ENCODE data around the gene ATP9B. TPM values are rescaled to one million over a fixed set of nuclear protein-coding genes. Genes with fewer than 3 reads are reported as not detected.

The ATP9B gene
- total RNA-seq, 1 experiment from 2014 or later = 44.4 TPM

DNA sequence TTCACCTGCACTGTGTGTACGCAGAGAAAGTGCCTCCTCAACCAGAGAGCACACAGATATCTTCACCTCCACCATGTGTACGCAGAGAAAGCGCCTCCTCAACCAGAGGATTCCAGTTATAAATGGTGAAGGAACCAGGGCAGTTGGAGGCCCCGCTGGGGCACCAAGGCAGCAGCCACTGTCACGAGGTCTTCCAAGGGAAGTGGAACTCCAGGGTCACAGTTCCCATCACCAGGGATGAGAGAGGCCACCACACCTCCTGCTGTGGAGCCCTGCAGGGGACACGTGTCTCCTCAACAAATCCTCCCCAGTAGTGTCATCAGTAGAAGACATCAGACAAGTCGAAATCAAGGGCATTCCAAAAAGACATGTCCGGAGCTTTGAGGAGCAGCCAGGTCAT lies 298.3 kb downstream of the ATP9B start:
- no TSS peak for BruUV-seq (replicated peaks)
- Histone ChIP-seq H3K27ac (ENCODE audit: low read length) (no peak overlapping the region), H3K9me3 (ENCODE audit: control insufficient read depth, insufficient read depth, low read depth, low read length) (no peaks in the 10 kb centered on the region), H3K4me3 (ENCODE audit: low read depth in 2 of 2, low read length in 2 of 2) (no peak overlapping the region), H3K4me1 (ENCODE audit: control insufficient read depth, insufficient read depth, low read length) (no peaks in the 10 kb centered on the region), H3K36me3 (ENCODE audit: control insufficient read depth, insufficient read depth, low read length) (no peaks in the 10 kb centered on the region), H3K27me3 (ENCODE audit: control insufficient read depth, insufficient read depth, low read length) (no peaks in the 10 kb centered on the region)
- DNase-seq (ENCODE audit: low read depth, low spot score) = no peak
- CTCF ChIA-PET = no interaction called here
- TF ChIP-seq TCF7L2 (IDR thresholded peaks at IDR 0.05; ENCODE audit: low read depth, low read length) = no peak
- no peak for TF ChIP-seq SIN3A (IDR thresholded peaks at IDR 0.05; ENCODE audit: borderline replicate concordance, insufficient read depth, low read depth, low read length)
- TF ChIP-seq, protein P1, sequence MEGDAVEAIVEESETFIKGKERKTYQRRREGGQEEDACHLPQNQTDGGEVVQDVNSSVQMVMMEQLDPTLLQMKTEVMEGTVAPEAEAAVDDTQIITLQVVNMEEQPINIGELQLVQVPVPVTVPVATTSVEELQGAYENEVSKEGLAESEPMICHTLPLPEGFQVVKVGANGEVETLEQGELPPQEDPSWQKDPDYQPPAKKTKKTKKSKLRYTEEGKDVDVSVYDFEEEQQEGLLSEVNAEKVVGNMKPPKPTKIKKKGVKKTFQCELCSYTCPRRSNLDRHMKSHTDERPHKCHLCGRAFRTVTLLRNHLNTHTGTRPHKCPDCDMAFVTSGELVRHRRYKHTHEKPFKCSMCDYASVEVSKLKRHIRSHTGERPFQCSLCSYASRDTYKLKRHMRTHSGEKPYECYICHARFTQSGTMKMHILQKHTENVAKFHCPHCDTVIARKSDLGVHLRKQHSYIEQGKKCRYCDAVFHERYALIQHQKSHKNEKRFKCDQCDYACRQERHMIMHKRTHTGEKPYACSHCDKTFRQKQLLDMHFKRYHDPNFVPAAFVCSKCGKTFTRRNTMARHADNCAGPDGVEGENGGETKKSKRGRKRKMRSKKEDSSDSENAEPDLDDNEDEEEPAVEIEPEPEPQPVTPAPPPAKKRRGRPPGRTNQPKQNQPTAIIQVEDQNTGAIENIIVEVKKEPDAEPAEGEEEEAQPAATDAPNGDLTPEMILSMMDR (IDR thresholded peaks at IDR 0.05) = no peak
- TF ChIP-seq, protein P2, sequence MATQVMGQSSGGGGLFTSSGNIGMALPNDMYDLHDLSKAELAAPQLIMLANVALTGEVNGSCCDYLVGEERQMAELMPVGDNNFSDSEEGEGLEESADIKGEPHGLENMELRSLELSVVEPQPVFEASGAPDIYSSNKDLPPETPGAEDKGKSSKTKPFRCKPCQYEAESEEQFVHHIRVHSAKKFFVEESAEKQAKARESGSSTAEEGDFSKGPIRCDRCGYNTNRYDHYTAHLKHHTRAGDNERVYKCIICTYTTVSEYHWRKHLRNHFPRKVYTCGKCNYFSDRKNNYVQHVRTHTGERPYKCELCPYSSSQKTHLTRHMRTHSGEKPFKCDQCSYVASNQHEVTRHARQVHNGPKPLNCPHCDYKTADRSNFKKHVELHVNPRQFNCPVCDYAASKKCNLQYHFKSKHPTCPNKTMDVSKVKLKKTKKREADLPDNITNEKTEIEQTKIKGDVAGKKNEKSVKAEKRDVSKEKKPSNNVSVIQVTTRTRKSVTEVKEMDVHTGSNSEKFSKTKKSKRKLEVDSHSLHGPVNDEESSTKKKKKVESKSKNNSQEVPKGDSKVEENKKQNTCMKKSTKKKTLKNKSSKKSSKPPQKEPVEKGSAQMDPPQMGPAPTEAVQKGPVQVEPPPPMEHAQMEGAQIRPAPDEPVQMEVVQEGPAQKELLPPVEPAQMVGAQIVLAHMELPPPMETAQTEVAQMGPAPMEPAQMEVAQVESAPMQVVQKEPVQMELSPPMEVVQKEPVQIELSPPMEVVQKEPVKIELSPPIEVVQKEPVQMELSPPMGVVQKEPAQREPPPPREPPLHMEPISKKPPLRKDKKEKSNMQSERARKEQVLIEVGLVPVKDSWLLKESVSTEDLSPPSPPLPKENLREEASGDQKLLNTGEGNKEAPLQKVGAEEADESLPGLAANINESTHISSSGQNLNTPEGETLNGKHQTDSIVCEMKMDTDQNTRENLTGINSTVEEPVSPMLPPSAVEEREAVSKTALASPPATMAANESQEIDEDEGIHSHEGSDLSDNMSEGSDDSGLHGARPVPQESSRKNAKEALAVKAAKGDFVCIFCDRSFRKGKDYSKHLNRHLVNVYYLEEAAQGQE (IDR thresholded peaks at IDR 0.05; ENCODE audit: insufficient read depth in 1 of 2, low read depth in 2 of 2, low read length in 1 of 2) = no peak
- TF ChIP-seq POLR2AphosphoS5 (IDR thresholded peaks at IDR 0.05; ENCODE audit: low read depth, low read length) = no peak
- POLR2A ChIA-PET = no interaction called here
- no peak for ATAC-seq
- in situ Hi-C loops (cut with HindIII; ENCODE audit: low pct_unique_long_range_greater_than_20kb, low sequenced_read_pairs) = no loop called here
- intact Hi-C loops (cut with micrococcal nuclease; ENCODE audit: unreplicated experiment) = no loop called here

DNA sequence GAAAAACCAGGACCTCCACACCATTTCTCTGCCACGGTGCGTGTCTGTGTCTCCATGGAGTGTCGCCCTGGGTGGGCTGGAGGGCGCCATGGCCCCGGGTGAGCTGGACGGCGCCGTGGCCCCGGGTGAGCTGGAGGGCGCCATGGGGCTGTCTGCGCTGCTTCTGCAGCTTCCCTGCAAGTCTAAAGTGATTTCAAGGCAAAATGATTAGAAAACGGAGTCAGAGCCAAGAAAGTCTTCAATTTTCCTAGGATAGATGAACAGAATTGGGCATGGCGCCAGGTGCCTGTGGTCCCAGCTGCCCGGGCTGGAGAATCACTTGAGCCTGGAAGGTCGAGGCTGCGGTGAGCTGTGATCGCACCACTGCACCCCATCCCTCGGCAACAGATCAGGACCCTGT lies 298.8 kb downstream of the ATP9B start:
- H3K4me1 ChIP-seq (ENCODE audit: control insufficient read depth, insufficient read depth, low read length) = no peaks in the 10 kb centered on the region
- CTCF ChIA-PET = no interaction called here
- no peak overlapping the region for H3K27ac ChIP-seq (ENCODE audit: low read length)
- in situ Hi-C loops (cut with HindIII; ENCODE audit: low pct_unique_long_range_greater_than_20kb, low sequenced_read_pairs) (no loop called here), intact Hi-C loops (cut with micrococcal nuclease; ENCODE audit: unreplicated experiment) (no loop called here)
- no peaks in the 10 kb centered on the region for H3K36me3 ChIP-seq (ENCODE audit: control insufficient read depth, insufficient read depth, low read length)
- no peaks in the 10 kb centered on the region for H3K9me3 ChIP-seq (ENCODE audit: control insufficient read depth, insufficient read depth, low read depth, low read length)
- H3K27me3 ChIP-seq (ENCODE audit: control insufficient read depth, insufficient read depth, low read length) = no peaks in the 10 kb centered on the region
- ATAC-seq = no peak
- POLR2A ChIA-PET = no interaction called here
- no peak overlapping the region for H3K4me3 ChIP-seq (ENCODE audit: low read depth in 2 of 2, low read length in 2 of 2)
- no peak for DNase-seq (ENCODE audit: low read depth, low spot score)
- TF ChIP-seq, protein P2 (IDR thresholded peaks at IDR 0.05; ENCODE audit: insufficient read depth in 1 of 2, low read depth in 2 of 2, low read length in 1 of 2) = no peak
- no peak for TF ChIP-seq SIN3A (IDR thresholded peaks at IDR 0.05; ENCODE audit: borderline replicate concordance, insufficient read depth, low read depth, low read length)
- no peak for TF ChIP-seq POLR2AphosphoS5 (IDR thresholded peaks at IDR 0.05; ENCODE audit: low read depth, low read length)
- TF ChIP-seq, protein P1 (IDR thresholded peaks at IDR 0.05) = no peak
- TF ChIP-seq TCF7L2 (IDR thresholded peaks at IDR 0.05; ENCODE audit: low read depth, low read length) = no peak
- no TSS peak for BruUV-seq (replicated peaks)

All from Panc1 (cell line).